Esophagus muscularis mucosa (tissue), 3 donors: Measurements from ENCODE around the gene CACNA1E.

ENCODE experiments used
- CTCF ChIP-seq, 3 experiments: fragments of 200-600 bp in 2 of 3; fragments of 450-650 bp in 1 of 3; sonication (generic) in 2 of 3; IDR thresholded peaks; one replicate each; pipeline ENCODE4 v1.5.1; 2017 to 2019; ENCODE audit warnings: antibody characterized with exemption in 3 of 3, mild to moderate bottlenecking in 2 of 3, moderate library complexity in 1 of 3
- POLR2A ChIP-seq: fragments of 450-650 bp; IDR thresholded peaks from one replicate; pipeline ENCODE4 v1.6.1; 2017; ENCODE audit warnings: antibody characterized with exemption, moderate library complexity, mild to moderate bottlenecking, low read depth

GRCh38 chr1:181818459-181818858 lies 335.1 kb downstream of the CACNA1E start:
- TF ChIP-seq POLR2A (no peak), CTCF (IDR thresholded peaks at IDR 0.05) (no peak)
